NCI-H82 treated with DMSO at 0.1 percent for 48 hours (cell line): ENCODE data around the gene SGPP2.

ENCODE experiments used
- DNase-seq: peaks from one replicate; lab custom pipeline; 2025; ENCODE audit not compliant: unreplicated experiment; lab: John Stamatoyannopoulos, UW

SGPP2 gene

DNA sequence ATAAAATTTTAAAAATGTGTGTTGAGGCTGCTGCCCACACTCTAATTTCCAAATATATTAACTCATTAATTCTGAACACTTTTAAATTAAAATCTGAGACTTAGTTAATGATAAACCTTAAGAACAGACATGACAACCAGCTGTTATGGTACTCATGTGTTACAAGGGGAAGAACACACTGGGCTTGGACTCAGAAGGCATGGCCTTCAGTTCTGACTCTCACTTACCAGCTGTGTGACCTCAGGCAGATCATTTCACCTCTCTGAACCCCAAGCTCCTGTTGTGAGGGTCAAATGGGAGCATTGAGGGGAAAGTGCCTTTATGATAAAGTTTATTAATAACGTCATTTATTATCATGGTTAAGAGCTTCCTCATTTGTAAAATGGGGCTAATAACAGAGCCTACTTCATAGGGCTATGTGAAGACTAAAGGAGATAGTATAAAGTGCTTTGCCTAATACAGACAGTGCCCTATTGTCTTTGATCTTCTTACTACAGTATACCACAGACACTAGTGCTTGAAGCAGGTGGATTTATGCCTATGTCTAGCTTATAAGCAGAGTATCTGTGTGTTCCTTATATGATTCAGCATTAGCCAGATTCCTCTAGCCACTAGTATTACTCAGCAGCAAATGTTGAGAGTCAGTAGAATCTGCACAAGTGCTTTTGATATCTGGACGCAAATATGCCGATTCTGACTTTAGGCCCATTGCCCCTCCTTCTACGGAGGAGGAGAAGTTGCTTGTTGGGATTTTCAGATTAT, 99.6 kb downstream of the SGPP2 start:
- no peak for DNase-seq

DNA sequence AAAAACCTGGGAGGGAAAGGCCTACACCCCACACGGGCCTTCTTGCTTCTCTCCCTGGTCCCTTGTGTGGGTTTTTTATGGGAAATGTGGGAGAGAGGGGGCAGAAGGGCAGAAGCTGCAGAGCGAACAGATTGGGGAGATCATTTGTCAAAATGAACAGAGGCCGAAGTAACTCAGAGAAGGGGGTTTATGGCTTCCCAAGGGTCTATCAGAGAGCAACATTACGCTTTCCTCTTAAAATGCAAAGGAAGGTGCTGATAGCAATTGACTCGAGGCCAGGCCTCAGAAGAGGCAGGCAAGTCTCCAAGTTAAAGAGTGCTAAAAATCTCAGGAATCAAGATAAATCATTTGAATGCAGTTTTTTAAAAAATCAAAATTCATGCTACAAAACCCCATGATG, 101.5 kb downstream of the SGPP2 start:
- no peak for DNase-seq

DNA sequence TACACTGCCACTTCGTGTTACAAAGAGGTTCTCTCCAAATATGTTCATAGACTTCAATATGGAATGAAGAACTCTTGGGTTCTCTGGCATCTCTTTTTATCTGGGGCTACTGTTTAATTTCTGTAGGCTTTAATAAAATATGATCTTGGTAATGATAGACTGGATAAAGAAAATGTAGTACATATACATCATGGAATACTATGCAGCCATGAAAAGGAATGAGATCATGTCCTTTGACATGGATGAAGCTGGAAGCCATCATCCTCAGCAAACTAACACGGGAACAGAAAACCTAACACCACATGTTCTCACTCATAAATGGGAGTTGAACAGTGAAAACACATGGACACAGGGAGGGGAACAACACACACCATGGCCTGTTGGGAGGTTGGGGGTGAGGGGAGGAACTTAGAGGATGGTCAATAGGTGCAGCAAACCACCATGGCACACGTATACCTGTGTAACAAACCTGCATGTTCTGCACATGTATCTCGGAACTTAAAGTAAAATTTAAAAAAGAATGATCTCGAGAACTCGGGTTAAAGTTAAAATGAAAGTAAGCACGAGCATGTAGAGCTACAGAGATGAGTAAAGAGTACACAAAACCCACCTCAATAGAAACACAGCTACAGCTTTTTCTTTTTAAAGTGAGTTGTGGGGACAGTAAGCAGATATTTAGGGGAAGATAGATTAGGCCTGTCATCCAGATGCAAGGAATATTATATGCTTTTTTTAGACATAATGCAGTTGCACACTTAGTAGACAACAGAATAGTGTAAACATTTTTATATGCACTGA, 102.3 kb downstream of the SGPP2 start:
- DNase-seq, result no peak

DNA sequence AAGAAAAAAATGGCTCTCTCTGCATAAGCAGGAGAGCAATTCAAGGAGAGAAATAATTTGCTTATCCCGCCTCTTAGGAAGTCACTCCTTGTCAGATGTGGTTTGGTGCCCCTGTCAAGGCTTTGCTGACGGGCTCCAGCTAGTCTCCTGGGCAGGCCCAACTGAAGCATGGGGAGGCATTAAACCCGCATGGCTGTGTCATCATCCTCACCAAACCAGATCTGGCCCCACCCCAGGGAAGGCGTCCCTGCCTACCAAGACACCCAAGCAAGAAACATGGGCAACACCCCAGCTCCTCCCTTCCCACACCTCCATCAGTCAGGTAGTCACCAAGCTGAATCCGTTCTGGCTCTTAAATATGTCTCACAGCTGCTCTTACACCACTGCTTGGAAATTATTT, 108.0 kb downstream of the SGPP2 start:
- DNase-seq, result no peak

DNA sequence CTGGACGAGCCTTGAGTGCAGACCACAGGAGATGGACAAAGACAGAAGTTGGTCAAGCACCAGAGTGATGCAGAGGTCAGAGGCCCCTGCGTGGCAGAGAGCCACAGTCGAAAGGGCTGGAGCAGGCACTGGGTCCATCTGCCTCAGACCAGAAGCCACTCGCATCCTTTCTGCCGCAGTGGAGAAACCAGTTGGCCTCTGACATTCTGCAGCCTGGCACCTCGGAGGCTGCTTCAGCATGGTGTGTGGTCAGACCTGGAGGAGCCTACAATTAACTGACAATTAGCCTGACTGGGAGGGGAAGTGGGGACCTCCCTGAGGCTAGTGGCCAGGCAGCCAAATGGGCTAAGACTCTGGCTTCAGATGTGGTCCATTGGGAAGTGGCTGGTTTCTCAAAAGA, 111.1 kb downstream of the SGPP2 start:
- DNase-seq, result no peak

DNA sequence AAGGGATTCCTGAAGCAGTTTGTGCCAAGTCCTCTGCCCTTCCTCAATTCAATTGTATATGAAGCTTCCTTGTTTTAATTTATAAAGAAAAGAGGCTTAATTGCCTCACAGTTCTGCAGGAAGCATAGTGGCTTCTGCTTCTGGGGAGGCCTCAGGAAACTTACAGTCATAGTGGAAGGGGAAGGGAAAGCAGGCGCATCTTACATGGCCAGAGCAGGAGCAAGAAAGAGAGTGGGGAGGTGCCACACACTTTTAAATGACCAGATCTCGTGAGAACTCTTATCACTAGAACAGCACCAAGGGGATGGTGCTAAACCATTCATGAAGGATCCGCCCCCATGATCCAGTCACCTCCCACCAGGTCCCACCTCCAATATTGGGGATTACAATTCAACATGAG, 114.2 kb downstream of the SGPP2 start:
- DNase-seq, result no peak

DNA sequence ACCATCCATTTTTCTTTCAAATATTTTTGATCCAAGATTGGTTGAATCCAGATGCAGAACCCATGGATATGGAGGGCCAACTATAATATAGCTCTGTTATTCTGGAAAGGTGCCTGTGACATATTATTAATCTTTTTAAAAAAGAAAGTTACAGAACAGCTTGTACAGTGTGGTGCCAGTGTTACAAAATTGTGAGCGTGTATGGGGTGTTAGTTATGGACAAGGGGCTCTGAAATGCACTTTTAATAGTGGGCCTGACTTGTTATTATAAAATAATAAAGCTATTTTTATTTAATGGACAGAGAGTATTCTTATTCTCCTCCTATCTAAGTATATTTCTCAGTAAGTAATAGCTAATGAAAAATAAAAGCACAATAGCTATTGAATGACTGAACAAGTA, 120.3 kb downstream of the SGPP2 start:
- DNase-seq, result no peak

DNA sequence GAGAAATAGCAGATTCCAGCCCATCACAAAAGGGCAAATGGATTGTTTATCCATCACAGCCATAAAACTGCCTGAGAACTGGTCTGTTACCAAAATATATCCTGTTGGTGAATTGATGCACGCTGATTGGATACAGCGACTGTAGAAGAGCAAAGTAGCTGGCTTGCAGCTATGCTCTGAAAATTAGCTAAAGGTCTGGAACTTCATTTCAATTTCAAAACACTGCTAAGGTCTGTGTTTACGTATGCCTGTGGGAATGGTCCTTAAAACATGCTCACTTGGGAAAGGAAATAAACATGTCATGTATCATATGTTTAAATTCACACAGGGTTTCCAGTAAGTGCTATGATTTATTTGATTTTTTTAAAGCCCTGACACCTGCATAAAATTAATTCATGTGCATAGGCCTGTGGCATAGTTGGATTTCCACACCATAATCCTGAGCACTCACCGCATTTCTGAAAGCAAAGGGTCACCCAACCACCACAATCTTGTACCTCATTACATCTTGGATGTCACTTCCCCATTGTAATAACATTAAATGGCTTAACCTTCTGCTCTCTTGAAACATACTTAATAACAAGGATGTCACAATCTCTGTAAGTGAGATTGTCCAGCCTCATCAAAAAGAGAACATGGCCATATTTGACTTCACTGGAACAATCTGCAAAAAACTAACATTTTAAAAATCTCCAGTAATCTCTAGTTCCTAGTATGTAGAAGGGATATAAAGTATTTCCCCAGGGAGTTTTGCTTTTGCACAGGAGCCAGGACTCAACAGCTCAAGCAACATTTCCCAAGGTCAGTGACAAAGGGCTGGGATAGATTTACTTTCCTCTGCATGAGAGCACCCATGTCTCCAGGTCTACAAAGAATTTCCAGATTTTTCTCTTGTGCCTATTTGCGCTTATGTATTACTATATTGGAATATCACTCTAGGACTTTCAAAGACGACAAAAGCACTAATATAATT, 121.8 kb downstream of the SGPP2 start:
- DNase-seq, result no peak

DNA sequence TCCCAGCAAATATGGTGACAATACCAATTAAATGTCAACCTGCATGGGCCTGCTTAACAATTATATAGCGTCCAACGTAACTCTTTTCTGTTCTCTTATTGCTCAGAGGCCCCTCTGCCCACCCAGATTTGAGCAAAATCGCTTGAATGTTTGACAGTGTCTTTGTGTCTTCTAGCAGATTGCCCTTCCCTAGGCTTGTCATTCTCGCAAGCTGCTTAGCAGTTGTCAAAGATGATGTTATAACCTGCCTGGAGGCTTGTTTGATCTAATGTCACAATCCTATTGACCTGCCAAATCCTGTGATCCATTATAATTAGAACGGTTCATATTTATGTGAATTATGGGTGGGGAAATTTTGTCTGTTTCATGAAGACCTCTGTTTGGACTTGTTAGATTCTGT, 122.7 kb downstream of the SGPP2 start:
- no peak for DNase-seq

DNA sequence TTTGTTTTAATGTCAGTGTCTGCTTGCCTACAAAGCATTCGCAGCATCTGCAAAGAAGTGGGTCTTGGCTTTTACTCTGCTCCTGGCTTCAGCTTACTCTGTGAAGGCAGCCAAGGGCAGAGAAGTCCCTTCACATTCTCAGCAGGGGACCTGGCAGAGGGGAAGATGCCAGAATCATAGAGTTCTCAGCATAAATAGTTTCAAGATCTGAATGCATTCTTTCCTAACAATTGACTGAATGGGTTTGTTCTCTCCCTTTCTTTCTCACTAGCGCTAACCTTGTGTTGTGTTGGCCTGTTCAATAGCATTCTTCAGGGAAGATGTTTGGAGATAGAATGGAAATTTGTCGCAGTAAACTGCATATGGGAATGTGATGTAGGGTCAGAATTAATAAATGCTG, 124.6 kb downstream of the SGPP2 start:
- DNase-seq, result no peak

DNA sequence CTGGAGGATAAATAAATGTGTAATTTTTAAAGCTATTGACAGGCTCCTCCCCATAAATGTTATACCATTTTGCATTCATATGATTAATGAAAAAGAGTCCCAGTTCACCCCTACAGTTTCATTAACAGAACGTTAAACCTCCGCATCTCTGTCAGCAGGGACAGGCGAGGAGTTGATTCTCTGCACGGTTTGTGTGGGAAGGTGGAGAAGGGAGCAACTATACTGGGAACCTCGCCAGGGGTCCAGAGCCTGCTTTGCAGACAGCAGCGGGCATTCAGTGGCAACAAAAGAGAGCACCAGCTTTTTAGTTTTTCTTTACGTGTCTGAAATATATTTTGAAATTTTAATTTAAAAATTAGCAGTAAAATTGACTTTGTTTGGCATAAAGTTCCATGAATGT, 130.2 kb downstream of the SGPP2 start:
- DNase-seq, result no peak

DNA sequence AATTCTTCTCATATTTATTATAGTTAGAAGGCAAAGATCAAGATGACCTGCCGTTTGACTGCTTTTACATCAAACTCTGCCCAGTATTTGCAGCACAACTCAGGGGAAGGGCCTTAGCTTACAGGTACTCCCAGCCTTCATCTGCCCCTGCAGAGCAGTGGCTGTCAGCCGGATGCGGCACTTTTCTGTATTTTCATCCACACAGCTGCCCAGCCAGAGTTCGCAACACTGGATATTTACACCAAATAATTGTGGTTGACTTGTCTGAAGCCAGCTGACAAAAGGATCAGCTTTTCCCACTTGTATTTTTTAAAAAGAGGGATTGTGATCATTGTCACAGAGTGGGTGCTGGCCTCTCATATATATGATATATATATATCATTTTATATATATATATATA, 136.8 kb downstream of the SGPP2 start:
- DNase-seq, result no peak

DNA sequence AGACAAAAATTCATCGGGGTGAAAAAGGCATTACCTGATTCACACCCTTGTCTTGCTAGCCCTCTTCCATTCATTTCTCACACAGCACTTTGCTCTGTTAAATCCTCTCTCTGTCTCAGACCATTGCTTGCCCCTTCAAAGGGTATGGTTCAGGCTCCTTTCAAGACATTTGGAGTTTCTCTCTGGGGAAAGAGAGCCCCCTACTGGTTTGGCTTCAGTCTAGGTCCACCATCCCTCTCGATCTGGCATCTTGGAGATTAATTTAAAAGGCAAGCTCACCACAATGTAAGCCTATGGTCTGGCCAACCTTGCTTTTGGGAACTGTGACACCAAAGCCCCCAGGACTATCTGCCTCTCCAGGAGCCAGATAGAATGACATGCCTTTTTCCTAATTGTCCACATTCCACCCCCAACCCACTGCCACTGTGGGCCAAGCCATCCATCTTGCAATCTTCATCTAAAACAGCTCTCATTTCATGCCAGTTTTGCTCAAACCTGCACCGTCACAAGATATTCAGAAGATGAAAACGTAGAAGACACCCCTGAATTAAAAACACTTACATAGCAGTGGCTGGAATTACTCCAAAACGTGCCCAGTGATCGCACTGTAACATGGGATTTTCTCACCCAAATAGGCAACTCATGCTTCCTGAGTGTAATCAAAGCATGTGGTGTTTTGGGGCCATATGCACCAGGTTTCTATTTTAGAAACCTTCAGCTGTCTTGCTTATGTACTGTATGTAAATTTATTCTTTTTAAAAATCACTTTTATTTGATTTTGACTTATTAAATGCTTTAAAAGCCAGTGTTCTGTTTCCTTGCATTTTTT, 137.7 kb downstream of the SGPP2 start:
- DNase-seq, result peak; percentile 58

DNA sequence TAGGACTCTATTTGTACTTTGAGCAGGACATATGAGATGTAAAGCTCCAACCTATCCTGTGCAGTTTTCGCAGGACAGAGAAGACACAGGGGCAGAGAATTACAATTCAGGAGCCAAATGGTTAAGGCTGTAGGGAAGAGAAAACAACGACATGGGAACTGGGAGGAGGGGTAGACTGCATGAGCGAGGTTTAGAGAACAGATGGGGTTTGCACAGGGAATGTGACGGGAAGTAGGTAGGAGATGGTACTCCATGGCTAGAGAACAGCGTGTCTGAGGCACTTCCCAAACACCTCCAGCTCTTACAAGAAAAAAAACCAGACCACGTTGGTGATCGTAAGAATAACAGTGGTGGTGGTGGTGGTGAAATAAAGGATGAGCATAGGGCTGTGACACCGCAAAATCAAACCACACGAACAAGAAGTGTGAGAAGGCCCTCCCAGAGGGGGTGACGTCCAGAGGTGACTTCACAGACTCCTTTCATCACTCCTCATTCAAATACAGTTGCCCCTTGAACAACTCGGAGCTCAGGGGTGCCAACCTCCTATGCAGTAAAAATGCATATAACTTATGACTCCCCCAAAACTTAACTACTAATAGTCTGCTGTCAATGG, 138.9 kb downstream of the SGPP2 start:
- DNase-seq, result no peak

DNA sequence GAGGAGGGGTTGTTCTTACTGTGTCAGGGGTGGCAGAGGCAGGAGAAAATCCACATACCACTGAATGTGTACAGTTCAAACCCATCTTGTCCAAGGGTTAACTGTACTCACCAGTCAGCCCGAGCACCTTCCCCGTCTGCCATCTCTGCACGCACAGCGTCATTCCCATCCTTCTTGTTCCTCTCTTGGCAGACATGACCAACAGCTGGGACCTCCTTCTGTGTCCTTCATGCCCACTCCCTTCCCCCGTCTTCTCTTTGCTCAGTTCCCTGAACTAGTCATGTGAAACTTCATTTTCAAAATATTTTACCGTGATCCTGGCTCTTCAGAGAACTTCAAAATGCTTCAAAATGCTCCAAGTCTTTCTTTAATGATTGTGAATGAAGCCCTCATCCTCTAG, 139.6 kb downstream of the SGPP2 start:
- DNase-seq, result no peak

DNA sequence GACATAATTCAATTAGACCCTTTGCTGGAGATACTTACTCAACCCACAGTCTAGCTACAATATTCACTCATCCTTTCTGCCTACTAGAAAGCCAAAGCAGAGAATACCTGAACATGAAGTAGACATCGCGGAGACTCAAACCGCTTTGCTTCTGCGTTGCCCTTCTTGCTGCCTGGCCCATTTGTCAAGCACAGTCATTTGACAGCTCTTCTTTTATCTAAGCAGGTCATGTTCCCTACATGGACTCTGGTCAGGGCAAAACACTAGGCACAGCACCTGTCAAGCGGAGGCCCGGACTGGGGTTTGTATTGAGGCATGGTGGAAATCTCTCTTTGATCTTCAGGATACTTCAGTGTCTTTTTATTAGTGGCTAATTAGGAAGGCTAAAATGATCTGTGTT, 141.9 kb downstream of the SGPP2 start:
- no peak for DNase-seq

DNA sequence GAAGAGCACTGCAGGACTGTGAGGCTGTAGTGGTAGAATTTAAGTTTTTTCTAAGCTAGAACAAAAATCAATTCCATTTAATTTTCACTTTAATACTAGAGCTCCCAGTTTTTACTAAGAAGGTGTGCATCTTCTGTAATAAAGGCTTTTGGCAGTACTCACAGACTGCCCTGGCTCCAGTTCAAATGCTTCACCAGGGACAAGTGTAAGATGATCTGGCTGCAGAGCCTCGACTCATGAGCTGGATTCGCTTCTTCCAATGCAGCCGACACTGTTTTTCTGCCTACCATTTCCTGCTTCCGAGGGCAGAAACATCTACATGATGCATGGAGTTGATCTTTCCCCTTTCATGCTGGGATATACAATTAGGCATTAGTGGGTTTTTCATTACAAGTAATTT, 144.5 kb downstream of the SGPP2 start:
- no peak for DNase-seq

DNA sequence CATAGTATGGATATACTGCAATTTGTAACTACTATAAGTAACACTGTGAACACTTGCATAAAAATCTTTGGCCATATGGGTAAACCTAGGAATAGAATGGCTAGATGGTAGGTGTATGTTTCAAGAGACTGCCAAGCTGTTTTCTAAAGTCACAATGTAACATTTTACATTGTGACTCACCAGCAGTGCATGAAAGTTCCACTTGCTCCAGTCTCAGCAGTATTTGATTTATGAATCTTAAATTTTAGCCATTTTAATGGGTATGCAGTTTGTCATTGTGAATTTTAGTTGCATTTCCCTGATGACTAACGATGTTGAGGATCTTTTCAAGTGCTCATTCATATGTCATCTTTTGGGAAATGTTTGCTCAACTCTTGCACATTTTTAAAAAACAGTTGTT, 145.5 kb downstream of the SGPP2 start:
- DNase-seq, result no peak

DNA sequence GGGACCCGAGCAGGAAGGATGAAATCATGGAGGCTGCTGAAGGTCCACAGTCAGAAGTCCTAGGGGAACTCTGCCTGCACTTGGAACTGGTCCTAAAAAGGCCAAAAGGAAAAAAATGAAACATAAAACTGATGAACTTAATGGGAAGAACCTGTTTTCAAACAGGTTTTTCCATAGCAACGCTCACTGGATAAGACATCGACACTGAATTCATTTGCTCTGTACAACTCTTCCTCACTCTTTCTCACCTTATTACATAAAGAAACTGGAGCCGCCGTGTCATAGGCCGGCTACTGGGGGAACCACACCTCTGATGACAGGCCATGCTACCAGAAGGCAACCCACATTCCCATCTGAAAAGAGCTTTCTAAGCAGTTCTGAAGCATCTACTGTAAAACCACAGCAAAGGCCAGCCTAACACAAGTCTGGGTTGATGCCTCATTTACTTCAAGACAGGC, 147.9 kb downstream of the SGPP2 start:
- no peak for DNase-seq

DNA sequence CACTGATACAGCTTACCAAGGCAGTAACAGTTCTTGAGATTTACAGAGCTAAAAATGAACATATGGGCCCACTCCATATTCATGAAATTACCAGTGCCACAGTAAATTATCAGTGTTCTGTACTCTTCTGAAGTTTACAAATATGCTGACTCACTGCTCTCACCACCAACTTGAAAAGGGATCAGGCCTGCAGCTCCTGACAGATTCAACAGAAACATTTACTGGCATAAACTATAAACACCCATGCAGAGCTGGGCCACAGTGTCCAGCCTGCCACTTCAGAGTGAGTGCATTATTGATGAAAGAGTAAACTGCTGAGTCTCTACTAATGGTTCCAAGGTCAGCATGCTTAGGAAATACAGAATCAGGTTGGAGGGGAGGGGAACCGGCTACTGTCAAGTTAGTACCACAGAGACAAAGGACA, 148.4 kb downstream of the SGPP2 start:
- DNase-seq, result no peak
